ENCODE measurements around the gene NTM.

DNA sequence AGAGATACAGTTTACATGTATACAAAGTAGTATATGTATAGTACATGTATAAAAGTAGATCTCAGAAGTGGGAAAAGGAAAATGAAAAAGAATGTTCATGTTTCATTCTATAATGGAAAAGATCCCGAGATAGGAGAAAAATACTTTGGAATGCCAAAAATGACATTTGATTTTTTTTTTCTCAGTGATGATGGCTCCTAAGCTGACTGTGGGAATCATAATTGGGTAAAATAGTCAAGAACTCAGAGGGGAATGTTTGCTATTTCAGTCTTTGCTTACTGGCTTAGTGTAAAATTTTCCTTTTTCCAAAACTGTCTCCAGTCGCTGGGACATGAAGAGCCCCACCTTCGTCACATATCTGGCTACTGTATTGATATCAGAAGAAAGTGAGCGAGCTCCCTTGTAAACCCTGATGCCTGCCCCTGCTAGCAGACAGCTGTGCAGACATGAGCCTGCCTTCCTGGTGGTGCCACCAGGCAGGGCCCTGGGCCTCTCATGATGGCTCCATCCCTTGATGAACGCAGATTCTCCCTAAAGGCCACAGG is 944.6 kb downstream of the NTM start:
- TF ChIP-seq, protein P1, sequence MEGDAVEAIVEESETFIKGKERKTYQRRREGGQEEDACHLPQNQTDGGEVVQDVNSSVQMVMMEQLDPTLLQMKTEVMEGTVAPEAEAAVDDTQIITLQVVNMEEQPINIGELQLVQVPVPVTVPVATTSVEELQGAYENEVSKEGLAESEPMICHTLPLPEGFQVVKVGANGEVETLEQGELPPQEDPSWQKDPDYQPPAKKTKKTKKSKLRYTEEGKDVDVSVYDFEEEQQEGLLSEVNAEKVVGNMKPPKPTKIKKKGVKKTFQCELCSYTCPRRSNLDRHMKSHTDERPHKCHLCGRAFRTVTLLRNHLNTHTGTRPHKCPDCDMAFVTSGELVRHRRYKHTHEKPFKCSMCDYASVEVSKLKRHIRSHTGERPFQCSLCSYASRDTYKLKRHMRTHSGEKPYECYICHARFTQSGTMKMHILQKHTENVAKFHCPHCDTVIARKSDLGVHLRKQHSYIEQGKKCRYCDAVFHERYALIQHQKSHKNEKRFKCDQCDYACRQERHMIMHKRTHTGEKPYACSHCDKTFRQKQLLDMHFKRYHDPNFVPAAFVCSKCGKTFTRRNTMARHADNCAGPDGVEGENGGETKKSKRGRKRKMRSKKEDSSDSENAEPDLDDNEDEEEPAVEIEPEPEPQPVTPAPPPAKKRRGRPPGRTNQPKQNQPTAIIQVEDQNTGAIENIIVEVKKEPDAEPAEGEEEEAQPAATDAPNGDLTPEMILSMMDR (IDR thresholded peaks at IDR 0.05): no peak
- no peak for TF ChIP-seq POLR2A (IDR thresholded peaks at IDR 0.05)

Measured in esophagus squamous epithelium (tissue), 4 donors.